Caco-2 (cell line): Measurements from ENCODE around the gene KDM4E. TPM values are rescaled to one million over a fixed set of nuclear protein-coding genes. Genes with fewer than 3 reads are reported as not detected.
"Not testable (repeated sequence)": the region's sequence is repeated elsewhere in the genome, so short reads cannot be mapped to it uniquely, and the experiment has no call there.

ENCODE experiments used
- BruUV-seq: library from RNA; stranded (reverse); fragments of 400-500 nt; replicated peaks from 2 replicates; lab custom pipeline; 2021; lab: Mats Ljungman, UMichigan
- CTCF ChIA-PET: fragments of 300-600 bp; sonication (Branson Sonifier 250); formaldehyde crosslinking; loops from one replicate; lab custom pipeline; 2022; ENCODE audit warnings: antibody characterized with exemption; lab: Charles Lee
- POLR2A ChIA-PET: fragments of 300-600 bp; sonication (Branson Sonifier 250); formaldehyde crosslinking; loops from one replicate; lab custom pipeline; 2022; ENCODE audit warnings: antibody characterized with exemption; lab: Charles Lee
- DNase-seq, 2 experiments: peaks; one replicate each; pipeline versions ENCODE4 v3.0.0 to v3.0.0-alpha.2; 2020 to 2022
- H3K27me3 ChIP-seq: replicated peaks from 2 replicates; pipeline ENCODE4 v1.6.0; 2011; ENCODE audit warnings: low read length; ENCODE audit not compliant: control insufficient read depth, insufficient read depth
- H3K36me3 ChIP-seq: 2 replicates; pipeline ENCODE4 v1.5.1; 2011; ENCODE audit warnings: low read length; ENCODE audit not compliant: control insufficient read depth, insufficient read depth
- H3K4me1 ChIP-seq: fragments of 250-450 bp; sonication (Bioruptor Pico); 2 replicates; pipeline ENCODE4 v1.5.1; 2020; ENCODE audit warnings: mild to moderate bottlenecking
- H3K4me3 ChIP-seq: 2 replicates; pipeline ENCODE4 v1.5.1; 2011; ENCODE audit warnings: low read depth, mild to moderate bottlenecking, control low read depth, low read length
- H3K9me3 ChIP-seq: fragments of 250-450 bp; sonication (Bioruptor Pico); 2 replicates; pipeline ENCODE4 v1.5.1; 2020; ENCODE audit warnings: mild to moderate bottlenecking, moderate library complexity
- H3K27ac Mint-ChIP-seq: one replicate; pipeline ENCODE4 v1.8.0; 2022; ENCODE audit warnings: mixed read lengths; ENCODE audit not compliant: unreplicated experiment
- H3K27me3 Mint-ChIP-seq: one replicate; pipeline ENCODE4 v1.8.0; 2022; ENCODE audit warnings: mixed read lengths; ENCODE audit not compliant: insufficient read depth, unreplicated experiment
- H3K36me3 Mint-ChIP-seq: one replicate; pipeline ENCODE4 v1.8.0; 2022; ENCODE audit warnings: mild to moderate bottlenecking, mixed read lengths; ENCODE audit not compliant: insufficient read depth, unreplicated experiment
- H3K4me1 Mint-ChIP-seq: one replicate; pipeline ENCODE4 v1.8.0; 2022; ENCODE audit warnings: low read depth, mixed read lengths; ENCODE audit not compliant: unreplicated experiment
- H3K4me3 Mint-ChIP-seq: one replicate; pipeline ENCODE4 v1.8.0; 2022; ENCODE audit warnings: mild to moderate bottlenecking, moderate library complexity, mixed read lengths; ENCODE audit not compliant: unreplicated experiment
- H3K9me3 Mint-ChIP-seq: one replicate; pipeline ENCODE4 v1.8.0; 2022; ENCODE audit warnings: mixed read lengths; ENCODE audit not compliant: unreplicated experiment
- CTCF ChIP-seq, 2 experiments: fragments of 200-600 bp in 1 of 2; IDR thresholded peaks; 1 replicate in 1 of 2; 2 replicates in 1 of 2; pipeline versions ENCODE4 v1.5.1 to v1.8.0; 2011 to 2022; ENCODE audit warnings: antibody characterized with exemption in 1 of 2, control low read depth in 1 of 2, inconsistent platforms in 1 of 2, low read depth in 1 of 2, low read length in 1 of 2, mild to moderate bottlenecking in 1 of 2, moderate library complexity in 1 of 2; ENCODE audit not compliant: insufficient read depth in 1 of 2, severe bottlenecking in 1 of 2, unreplicated experiment in 1 of 2
- intact Hi-C: fragments of 100-400 bp; cut with micrococcal nuclease; formaldehyde crosslinking; loops from one replicate; pipeline ENCODE4 v1.10.0; 2022; ENCODE audit not compliant: unreplicated experiment
- total RNA-seq: library from RNA; stranded (reverse); gene quantifications from 2 replicates; pipeline ENCODE4 v1.2.3, GENCODE V29; 2022

Gene KDM4E
- total RNA-seq, 1 experiment from 2014 or later = not detected

DNA sequence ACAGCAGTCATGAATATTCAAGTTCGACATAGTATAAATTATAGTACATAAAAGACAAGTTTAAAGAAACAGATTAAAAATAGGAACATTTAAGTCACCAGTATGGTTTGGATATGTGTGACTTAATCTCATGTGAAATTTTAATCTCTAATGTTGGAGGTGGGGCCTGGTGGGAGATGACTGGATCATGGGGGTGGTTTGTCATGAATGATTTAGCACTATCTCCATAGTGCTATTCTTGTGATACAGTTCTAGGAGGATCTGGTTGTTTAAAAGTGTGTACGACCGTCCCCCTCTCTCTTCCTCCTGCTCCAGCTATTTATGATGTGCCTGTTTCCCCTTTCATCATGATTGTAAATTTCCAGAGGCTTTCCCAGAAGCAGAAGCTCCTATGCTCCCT, 3.3 kb downstream of the KDM4E start:
- no peaks in the 10 kb centered on the region for H3K9me3 Mint-ChIP-seq
- H3K9me3 ChIP-seq = peaks cover 6% of the 10 kb centered on the region; the same call in 1 of the 2 replicates
- TF ChIP-seq CTCF (IDR thresholded peaks at IDR 0.05; ENCODE audit: insufficient read depth in 1 of 2, low read depth in 1 of 2, low read length in 1 of 2, severe bottlenecking in 1 of 2, unreplicated experiment in 1 of 2) = no peak
- H3K36me3 ChIP-seq = no peaks in the 10 kb centered on the region
- intact Hi-C loops = no loop called here
- no peak for DNase-seq
- ChIA-PET CTCF (no interaction called here), POLR2A (no interaction called here)
- H3K4me3 ChIP-seq = no peak overlapping the region
- no peaks in the 10 kb centered on the region for H3K4me1 Mint-ChIP-seq
- no peaks in the 10 kb centered on the region; the same call in 1 of the 2 replicates for H3K27me3 ChIP-seq
- no peaks in the 10 kb centered on the region for H3K36me3 Mint-ChIP-seq
- no TSS peak for BruUV-seq
- H3K27ac Mint-ChIP-seq = no peak overlapping the region
- no peak overlapping the region for H3K4me3 Mint-ChIP-seq
- H3K4me1 ChIP-seq = no peaks in the 10 kb centered on the region
- H3K27me3 Mint-ChIP-seq = peaks cover 5% of the 10 kb centered on the region

DNA sequence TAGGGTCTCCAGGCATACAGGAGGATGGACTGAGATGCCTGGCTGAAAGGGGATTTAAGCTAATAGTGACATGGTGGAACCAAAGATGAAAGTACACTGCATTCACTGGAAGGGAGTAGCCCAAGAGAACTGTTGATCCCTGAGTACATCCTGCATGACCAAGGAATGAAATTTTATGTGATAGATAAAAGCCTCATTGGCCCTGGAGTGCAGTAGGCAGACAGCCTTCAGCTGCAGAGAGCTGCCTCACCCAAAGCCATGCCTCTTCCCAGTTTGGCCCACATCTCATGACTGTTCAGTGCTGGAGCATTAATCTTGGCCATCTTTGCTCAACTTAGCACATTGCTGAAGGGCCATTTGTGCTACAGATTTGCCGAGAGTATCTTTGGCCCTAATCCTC, 8.0 kb downstream of the KDM4E start:
- no peaks in the 10 kb centered on the region for H3K4me1 Mint-ChIP-seq
- no peaks in the 10 kb centered on the region for H3K36me3 ChIP-seq
- no peaks in the 10 kb centered on the region for H3K36me3 Mint-ChIP-seq
- TF ChIP-seq CTCF (IDR thresholded peaks at IDR 0.05; ENCODE audit: insufficient read depth in 1 of 2, low read depth in 1 of 2, low read length in 1 of 2, severe bottlenecking in 1 of 2, unreplicated experiment in 1 of 2) = no peak
- H3K27me3 ChIP-seq = no peaks in the 10 kb centered on the region; the same call in 1 of the 2 replicates
- no peak for DNase-seq
- no peak overlapping the region for H3K27ac Mint-ChIP-seq
- H3K4me3 Mint-ChIP-seq = no peak overlapping the region
- no TSS peak for BruUV-seq
- H3K9me3 Mint-ChIP-seq = no peaks in the 10 kb centered on the region
- peaks cover 6% of the 10 kb centered on the region; the same call in 1 of the 2 replicates for H3K9me3 ChIP-seq
- no peak overlapping the region for H3K4me3 ChIP-seq
- no peaks in the 10 kb centered on the region for H3K4me1 ChIP-seq
- ChIA-PET CTCF (no interaction called here), POLR2A (no interaction called here)
- intact Hi-C loops = no loop called here
- peaks cover 14% of the 10 kb centered on the region for H3K27me3 Mint-ChIP-seq

DNA sequence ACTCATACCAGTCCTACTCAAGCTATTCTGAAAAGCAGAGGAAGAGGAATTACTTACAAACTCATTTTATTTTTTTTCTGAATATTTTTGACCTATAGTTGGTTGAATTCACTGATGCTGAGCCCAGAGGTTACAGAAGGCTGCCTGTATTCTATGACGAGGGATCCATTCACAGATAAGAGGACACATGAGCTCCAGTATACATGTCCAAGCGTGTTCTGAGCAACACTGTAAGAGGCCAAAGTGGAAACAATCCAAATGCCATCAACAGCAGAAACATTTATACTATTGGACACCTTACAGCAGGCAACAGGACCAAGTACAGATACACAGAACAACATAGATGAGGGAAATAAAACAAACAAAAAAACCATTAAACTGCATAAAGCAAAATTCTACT, 10.3 kb downstream of the KDM4E start:
- no peak overlapping the region for H3K4me3 ChIP-seq
- intact Hi-C loops = no loop called here
- DNase-seq = no peak
- H3K36me3 Mint-ChIP-seq = no peaks in the 10 kb centered on the region
- CTCF ChIA-PET = no interaction called here
- no peaks in the 10 kb centered on the region for H3K9me3 ChIP-seq
- H3K9me3 Mint-ChIP-seq = no peaks in the 10 kb centered on the region
- H3K27ac Mint-ChIP-seq = no peak overlapping the region
- no TSS peak for BruUV-seq
- H3K4me3 Mint-ChIP-seq = no peak overlapping the region
- H3K27me3 ChIP-seq = no peaks in the 10 kb centered on the region; the same call in 1 of the 2 replicates
- POLR2A ChIA-PET = no interaction called here
- H3K4me1 Mint-ChIP-seq = no peaks in the 10 kb centered on the region
- H3K4me1 ChIP-seq = no peaks in the 10 kb centered on the region
- no peak for TF ChIP-seq CTCF (IDR thresholded peaks at IDR 0.05; ENCODE audit: insufficient read depth in 1 of 2, low read depth in 1 of 2, low read length in 1 of 2, severe bottlenecking in 1 of 2, unreplicated experiment in 1 of 2)
- H3K36me3 ChIP-seq = no peaks in the 10 kb centered on the region
- H3K27me3 Mint-ChIP-seq = peaks cover 16% of the 10 kb centered on the region

GRCh38 chr11:95037356-95038035, 12.4 kb downstream of the KDM4E start:
- H3K4me3 ChIP-seq = not testable (repeated sequence)

More at GRCh38 chr11:95037356-95038035, 12.4 kb downstream of the KDM4E start:
- H3K36me3 ChIP-seq, CTCF ChIA-PET, H3K9me3 ChIP-seq, H3K4me1 Mint-ChIP-seq, H3K36me3 Mint-ChIP-seq, H3K4me1 ChIP-seq, H3K4me3 Mint-ChIP-seq, H3K27ac Mint-ChIP-seq, H3K9me3 Mint-ChIP-seq, BruUV-seq, DNase-seq, intact Hi-C loops, POLR2A ChIA-PET, H3K27me3 ChIP-seq: not testable (repeated sequence)
- H3K27me3 Mint-ChIP-seq = peaks cover 14% of the 10 kb centered on the region
